K562 treated with DMSO at 1 percent for 48 hours (cell line): ENCODE measurements around the gene FASTKD1. TPM values are rescaled to one million over a fixed set of nuclear protein-coding genes. Genes with fewer than 3 reads are reported as not detected.

ENCODE experiments used
- total RNA-seq: library from RNA; unstranded; fragments of 300-600 nt; gene quantifications from 2 replicates; pipeline ENCODE4 v1.2.3, GENCODE V29; 2022; ENCODE audit warnings: low replicate concordance; ENCODE audit errors: extremely low read depth

Gene FASTKD1
- total RNA-seq = not detected in 2 replicates

GRCh38 chr2:169573160-169573973 is at the start of gene FASTKD1:
Gene FASTKD1 (minus strand): TSS chr2:169573865. CDS start chr2:169572029, 1,836 bp downstream.

GRCh38 chr2:169584005-169584877 is 10.6 kb upstream of the FASTKD1 start, which contains the start of gene PPIG:
Gene PPIG (plus strand): TSS chr2:169584351. CDS start chr2:169604042, 19,691 bp downstream.

GRCh38 chr2:169509298-169509885 is 64.3 kb downstream of the FASTKD1 start, which contains the start of gene KLHL41:
Gene KLHL41 (plus strand): TSS chr2:169509702. CDS start chr2:169509779, 77 bp downstream.

Other genes with a start within 250 kb of the FASTKD1 start
- not detected in 2 replicates for gene LRP2, start 211.3 kb downstream of the FASTKD1 start, total RNA-seq
- gene BBS5, start 94.4 kb downstream of the FASTKD1 start, total RNA-seq = not detected in 2 replicates
- not detected in 2 replicates for gene KLHL41, start 64.2 kb downstream of the FASTKD1 start, total RNA-seq
- gene PPIG, start 10.5 kb upstream of the FASTKD1 start, total RNA-seq = 154 TPM in 1 of 2 replicates, not detected in the other
- gene CFAP210, start 120.5 kb upstream of the FASTKD1 start, total RNA-seq = not detected in 2 replicates
- not detected in 2 replicates for gene PHOSPHO2, start 120.6 kb upstream of the FASTKD1 start, total RNA-seq
- not detected in 2 replicates for gene KLHL23, start 160.0 kb upstream of the FASTKD1 start, total RNA-seq
- gene SSB, start 225.0 kb upstream of the FASTKD1 start, total RNA-seq = 244 TPM in 1 of 2 replicates, not detected in the other